Gastroesophageal sphincter (tissue), 3 donors: ENCODE data around the gene MTMR10.

Experiments used
- EP300 ChIP-seq: sonication (generic); formaldehyde crosslinking; IDR thresholded peaks from one replicate; pipeline ENCODE4 v1.6.1; 2017; ENCODE audit warnings: antibody characterized with exemption, mild to moderate bottlenecking
- POLR2A ChIP-seq, 2 donors: fragments of 450-650 bp; IDR thresholded peaks; one replicate each; pipeline ENCODE4 v1.6.1; 2017; ENCODE audit warnings: antibody characterized with exemption in 2 of 2, mild to moderate bottlenecking in 2 of 2, moderate library complexity in 1 of 2
- TF ChIP-seq, protein P1 (sequence below), 4 experiments: fragments of 200-600 bp in 2 of 4; fragments of 450-650 bp in 2 of 4; sonication (generic) in 1 of 4; IDR thresholded peaks; one replicate each; pipeline ENCODE4 v1.5.1; 2017 to 2019; ENCODE audit warnings: antibody characterized with exemption in 4 of 4, mild to moderate bottlenecking in 2 of 4, moderate library complexity in 2 of 4

DNA sequence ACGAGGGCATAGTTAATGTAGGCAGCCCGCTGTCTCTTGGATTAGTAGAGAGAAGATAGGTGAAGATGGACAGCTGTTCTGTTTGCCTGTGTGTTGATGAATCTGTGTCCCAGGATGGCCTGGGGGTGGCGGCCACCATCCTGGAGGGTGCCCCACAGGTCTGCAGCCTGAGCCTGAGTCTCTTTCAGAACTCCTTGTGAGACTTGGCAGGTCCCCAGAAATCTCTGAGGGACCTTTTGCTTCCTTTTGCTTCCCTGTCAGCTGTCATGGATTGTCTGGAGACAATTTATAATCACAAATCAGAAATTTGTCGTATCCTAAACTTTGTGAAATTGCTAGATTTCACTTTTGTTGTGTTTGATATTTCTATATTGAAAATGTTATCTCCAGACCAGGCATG, 70.3 kb downstream of the MTMR10 start:
- TF ChIP-seq, protein P1, sequence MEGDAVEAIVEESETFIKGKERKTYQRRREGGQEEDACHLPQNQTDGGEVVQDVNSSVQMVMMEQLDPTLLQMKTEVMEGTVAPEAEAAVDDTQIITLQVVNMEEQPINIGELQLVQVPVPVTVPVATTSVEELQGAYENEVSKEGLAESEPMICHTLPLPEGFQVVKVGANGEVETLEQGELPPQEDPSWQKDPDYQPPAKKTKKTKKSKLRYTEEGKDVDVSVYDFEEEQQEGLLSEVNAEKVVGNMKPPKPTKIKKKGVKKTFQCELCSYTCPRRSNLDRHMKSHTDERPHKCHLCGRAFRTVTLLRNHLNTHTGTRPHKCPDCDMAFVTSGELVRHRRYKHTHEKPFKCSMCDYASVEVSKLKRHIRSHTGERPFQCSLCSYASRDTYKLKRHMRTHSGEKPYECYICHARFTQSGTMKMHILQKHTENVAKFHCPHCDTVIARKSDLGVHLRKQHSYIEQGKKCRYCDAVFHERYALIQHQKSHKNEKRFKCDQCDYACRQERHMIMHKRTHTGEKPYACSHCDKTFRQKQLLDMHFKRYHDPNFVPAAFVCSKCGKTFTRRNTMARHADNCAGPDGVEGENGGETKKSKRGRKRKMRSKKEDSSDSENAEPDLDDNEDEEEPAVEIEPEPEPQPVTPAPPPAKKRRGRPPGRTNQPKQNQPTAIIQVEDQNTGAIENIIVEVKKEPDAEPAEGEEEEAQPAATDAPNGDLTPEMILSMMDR (IDR thresholded peaks at IDR 0.05) = no peak
- TF ChIP-seq POLR2A (IDR thresholded peaks at IDR 0.05) = no peak
- TF ChIP-seq EP300 = no peak
